KMS-11 (cell line): ENCODE results near the gene LRRC2.

ENCODE experiments used
- H2AFZ ChIP-seq: fragments of 200-600 bp; sonication (generic); 2 replicates; pipeline ENCODE4 v1.6.1; 2016; ENCODE audit warnings: antibody characterized with exemption, mixed run types, low read depth
- H3K27ac ChIP-seq: fragments of 200-600 bp; sonication (generic); 2 replicates; pipeline ENCODE4 v1.6.1; 2016; ENCODE audit warnings: mild to moderate bottlenecking, mixed run types
- H3K27me3 ChIP-seq: fragments of 200-600 bp; sonication (generic); 2 replicates; pipeline ENCODE4 v1.6.1; 2017; ENCODE audit warnings: mild to moderate bottlenecking, low read depth, mixed run types, moderate library complexity; ENCODE audit not compliant: insufficient read depth
- H3K36me3 ChIP-seq: fragments of 200-600 bp; sonication (generic); 2 replicates; pipeline ENCODE4 v1.6.1; 2017; ENCODE audit warnings: mild to moderate bottlenecking, mixed run types; ENCODE audit not compliant: insufficient read depth
- H3K4me1 ChIP-seq: fragments of 200-600 bp; sonication (generic); 2 replicates; pipeline ENCODE4 v1.6.1; 2016; ENCODE audit warnings: mild to moderate bottlenecking, low read depth, mixed run types; ENCODE audit not compliant: poor library complexity, severe bottlenecking
- H3K4me2 ChIP-seq: fragments of 200-600 bp; sonication (generic); 2 replicates; pipeline ENCODE4 v1.7.0; 2016; ENCODE audit warnings: mild to moderate bottlenecking, mixed run types
- H3K4me3 ChIP-seq: fragments of 200-600 bp; sonication (generic); IDR thresholded peaks from 2 replicates; pipeline ENCODE4 v1.6.1; 2017; ENCODE audit warnings: low read depth, low read length, mixed read lengths; ENCODE audit not compliant: insufficient read depth
- H3K79me2 ChIP-seq: fragments of 200-600 bp; sonication (generic); 2 replicates; pipeline ENCODE4 v1.6.1; 2016; ENCODE audit warnings: low read depth, mixed run types; ENCODE audit not compliant: insufficient read depth
- H3K9ac ChIP-seq: fragments of 200-600 bp; sonication (generic); 2 replicates; pipeline ENCODE4 v1.6.1; 2016; ENCODE audit warnings: mild to moderate bottlenecking, mixed run types
- H4K20me1 ChIP-seq: fragments of 200-600 bp; sonication (generic); 2 replicates; pipeline ENCODE4 v1.6.1; 2016; ENCODE audit warnings: mild to moderate bottlenecking, mixed run types; ENCODE audit not compliant: insufficient read depth
- TF ChIP-seq, protein P1 (sequence below): fragments of 200-600 bp; sonication (generic); conservative IDR thresholded peaks from 2 replicates; pipeline ENCODE4 v1.6.1; 2017; ENCODE audit warnings: low read depth, mild to moderate bottlenecking, antibody characterized with exemption, low read length, moderate library complexity, mixed read lengths

The LRRC2 gene

DNA sequence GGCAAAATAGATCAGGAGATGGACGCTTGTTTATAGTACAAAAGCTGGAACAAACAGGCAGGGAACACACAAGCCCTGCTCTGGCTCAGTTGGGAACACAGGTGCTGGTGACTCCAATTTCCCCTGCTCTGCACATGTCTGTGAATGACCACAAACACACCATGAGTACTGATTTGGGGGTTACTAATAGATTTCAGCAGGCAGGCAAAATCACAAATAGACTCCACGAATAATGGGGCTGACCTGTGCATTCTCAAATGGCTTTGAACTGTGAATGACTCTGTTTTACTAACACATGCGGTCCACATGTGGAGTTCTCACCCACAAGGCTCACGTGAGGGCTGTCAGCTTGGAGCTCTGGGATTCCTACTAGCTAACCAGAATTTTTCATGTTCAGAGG lies 64.4 kb downstream of the LRRC2 start:
- no peak overlapping the region for H3K9ac ChIP-seq
- peaks cover 28% of the 10 kb centered on the region for H3K4me1 ChIP-seq
- no peak overlapping the region for H3K4me2 ChIP-seq
- TF ChIP-seq, protein P1, sequence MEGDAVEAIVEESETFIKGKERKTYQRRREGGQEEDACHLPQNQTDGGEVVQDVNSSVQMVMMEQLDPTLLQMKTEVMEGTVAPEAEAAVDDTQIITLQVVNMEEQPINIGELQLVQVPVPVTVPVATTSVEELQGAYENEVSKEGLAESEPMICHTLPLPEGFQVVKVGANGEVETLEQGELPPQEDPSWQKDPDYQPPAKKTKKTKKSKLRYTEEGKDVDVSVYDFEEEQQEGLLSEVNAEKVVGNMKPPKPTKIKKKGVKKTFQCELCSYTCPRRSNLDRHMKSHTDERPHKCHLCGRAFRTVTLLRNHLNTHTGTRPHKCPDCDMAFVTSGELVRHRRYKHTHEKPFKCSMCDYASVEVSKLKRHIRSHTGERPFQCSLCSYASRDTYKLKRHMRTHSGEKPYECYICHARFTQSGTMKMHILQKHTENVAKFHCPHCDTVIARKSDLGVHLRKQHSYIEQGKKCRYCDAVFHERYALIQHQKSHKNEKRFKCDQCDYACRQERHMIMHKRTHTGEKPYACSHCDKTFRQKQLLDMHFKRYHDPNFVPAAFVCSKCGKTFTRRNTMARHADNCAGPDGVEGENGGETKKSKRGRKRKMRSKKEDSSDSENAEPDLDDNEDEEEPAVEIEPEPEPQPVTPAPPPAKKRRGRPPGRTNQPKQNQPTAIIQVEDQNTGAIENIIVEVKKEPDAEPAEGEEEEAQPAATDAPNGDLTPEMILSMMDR, result no peak
- H3K36me3 ChIP-seq, result no peaks in the 10 kb centered on the region
- H3K27me3 ChIP-seq, result no peaks in the 10 kb centered on the region
- H4K20me1 ChIP-seq, result no peaks in the 10 kb centered on the region
- no peak overlapping the region for H3K4me3 ChIP-seq
- H3K27ac ChIP-seq, result no peak overlapping the region
- H3K79me2 ChIP-seq, result no peaks in the 10 kb centered on the region
- no peak overlapping the region for H2AFZ ChIP-seq

DNA sequence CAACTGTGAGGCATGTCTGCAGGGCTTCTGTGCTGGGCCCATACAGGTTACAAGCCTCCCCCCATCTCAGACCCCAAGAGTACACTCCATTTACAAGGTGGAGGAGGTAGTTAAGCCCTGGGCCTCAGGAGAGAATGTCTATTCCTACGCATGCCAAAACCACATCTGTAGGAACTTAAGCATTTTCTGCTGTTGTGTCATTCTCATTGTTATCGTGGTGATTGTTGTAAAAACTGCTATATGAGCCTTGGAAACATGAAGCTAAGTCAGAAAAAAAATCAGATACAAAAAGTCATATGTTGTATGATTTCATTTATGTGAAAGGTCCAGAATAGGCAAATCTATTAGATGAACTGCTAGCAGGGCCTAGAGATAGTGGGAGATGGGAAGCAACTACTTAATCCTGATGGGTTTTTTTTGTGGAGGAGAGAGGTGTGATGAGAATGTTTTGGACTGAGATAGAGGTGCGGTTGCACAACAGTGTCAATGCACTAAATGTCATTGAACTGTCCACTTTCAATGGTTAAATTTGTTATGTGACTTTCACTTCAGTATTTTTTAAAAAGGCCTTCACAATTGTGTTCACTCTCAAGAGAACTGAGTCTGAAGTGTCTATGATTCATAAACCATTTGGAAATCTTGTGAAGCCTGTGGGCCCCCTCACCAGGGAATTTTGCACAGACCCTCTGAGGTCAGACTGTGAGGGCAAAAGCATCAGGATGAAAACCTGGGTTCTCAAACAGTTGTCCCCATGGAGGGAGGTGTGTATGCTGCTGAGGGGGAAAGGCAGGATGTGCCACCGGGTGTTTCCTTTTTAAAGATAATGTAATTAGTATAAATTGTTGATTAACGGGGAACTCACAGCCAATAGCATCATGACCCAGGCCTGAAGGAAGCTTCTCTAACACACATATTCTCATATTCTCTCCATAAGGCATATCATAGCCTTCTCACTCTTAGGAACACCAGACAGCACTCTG lies 65.2 kb downstream of the LRRC2 start:
- no peaks in the 10 kb centered on the region for H3K79me2 ChIP-seq
- H3K9ac ChIP-seq, result no peak overlapping the region
- H3K36me3 ChIP-seq, result no peaks in the 10 kb centered on the region
- H3K4me2 ChIP-seq, result no peak overlapping the region
- no peak overlapping the region for H3K27ac ChIP-seq
- no peak overlapping the region for H2AFZ ChIP-seq
- no peaks in the 10 kb centered on the region for H3K27me3 ChIP-seq
- H3K4me3 ChIP-seq, result no peak overlapping the region
- TF ChIP-seq, protein P1, result no peak
- H4K20me1 ChIP-seq, result no peaks in the 10 kb centered on the region
- H3K4me1 ChIP-seq, result peaks cover 26% of the 10 kb centered on the region

DNA sequence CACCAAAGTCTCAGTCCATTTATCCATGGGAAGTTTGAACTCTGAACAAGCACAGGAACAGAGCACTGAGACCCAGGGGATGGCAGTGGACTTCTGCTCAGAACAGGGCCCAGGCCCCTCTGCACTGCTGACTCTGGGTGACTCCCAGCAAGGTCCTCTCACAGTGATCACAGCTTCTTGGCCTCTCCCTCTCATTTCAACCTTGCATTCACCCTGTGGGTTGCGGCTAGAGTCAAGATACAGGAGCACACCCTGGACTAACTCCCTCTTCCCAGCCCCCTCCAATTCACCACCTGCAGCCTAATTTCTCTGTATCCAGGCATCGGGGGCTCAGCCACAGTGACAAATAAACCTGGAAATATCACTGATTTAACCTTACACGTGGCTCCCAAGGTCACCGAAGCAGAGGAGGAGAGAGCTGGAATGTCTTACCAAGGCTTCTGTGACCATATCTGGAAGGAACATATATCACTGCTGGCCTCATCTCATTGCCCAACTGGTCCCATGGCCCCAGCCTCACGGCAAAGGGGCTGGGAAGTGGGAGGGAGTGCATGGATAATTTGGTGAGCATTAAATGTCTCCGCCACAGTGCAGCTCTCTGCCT lies 67.1 kb downstream of the LRRC2 start:
- no peak overlapping the region for H3K9ac ChIP-seq
- H3K36me3 ChIP-seq, result no peaks in the 10 kb centered on the region
- TF ChIP-seq, protein P1, result no peak
- H3K4me3 ChIP-seq, result no peak overlapping the region
- no peak overlapping the region for H3K27ac ChIP-seq
- no peaks in the 10 kb centered on the region for H3K79me2 ChIP-seq
- H2AFZ ChIP-seq, result no peak overlapping the region
- peaks cover 10% of the 10 kb centered on the region for H3K4me1 ChIP-seq
- H4K20me1 ChIP-seq, result no peaks in the 10 kb centered on the region
- no peak overlapping the region for H3K4me2 ChIP-seq
- no peaks in the 10 kb centered on the region for H3K27me3 ChIP-seq

DNA sequence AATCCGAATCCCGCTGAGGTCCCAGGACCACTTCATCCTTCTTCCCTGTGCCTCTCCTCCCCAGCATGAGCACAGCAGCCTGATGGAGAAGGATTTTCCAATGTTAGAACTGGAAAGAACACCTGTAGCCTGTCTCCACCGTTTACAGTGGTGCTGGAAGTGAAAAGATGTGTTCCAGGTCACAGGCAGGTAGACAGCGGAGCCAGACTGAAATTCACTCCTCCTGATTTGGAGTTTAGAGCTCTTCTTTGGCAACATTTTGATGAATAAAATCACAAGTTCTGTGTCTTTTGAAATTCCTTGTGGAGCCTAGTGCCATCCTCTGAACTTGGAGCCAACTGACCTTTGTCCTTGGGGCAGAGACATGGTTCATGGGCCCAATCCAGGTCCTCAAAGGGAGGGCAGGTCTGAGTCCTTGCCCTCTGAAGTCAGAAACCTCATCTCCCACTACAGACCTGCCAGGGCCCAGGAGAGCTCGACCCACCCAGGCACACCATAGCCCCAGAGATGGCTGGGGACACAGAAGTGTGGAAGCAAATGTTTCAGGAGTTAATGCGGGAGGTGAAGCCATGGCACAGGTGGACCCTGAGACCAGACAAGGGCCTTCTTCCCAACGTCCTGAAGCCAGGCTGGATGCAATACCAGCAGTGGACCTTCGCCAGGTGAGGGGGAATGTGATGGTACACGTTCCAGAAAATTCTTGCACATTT lies 68.4 kb downstream of the LRRC2 start, which contains the start of gene RTP3:
RTP3 (plus strand) TSS at position 421 of the 710 bp plus-strand sequence; CDS start at position 508, 87 bp downstream.
- Histone ChIP-seq H3K27me3 (no peaks in the 10 kb centered on the region), H3K4me3 (no peak within 1 kb of the TSS), H3K27ac (no peak within 1 kb of the TSS), H3K79me2 (no peaks in the 10 kb centered on the region), H3K36me3 (no peaks in the 10 kb centered on the region), H3K9ac (no peak within 1 kb of the TSS), H4K20me1 (no peaks in the 10 kb centered on the region), H2AFZ (no peak within 1 kb of the TSS), H3K4me1 (peaks cover 10% of the 10 kb centered on the region), H3K4me2 (no peak within 1 kb of the TSS)
- TF ChIP-seq, protein P1, result no peak
